GM18870 (cell line): ENCODE results near the gene ATF5.
"Not testable (repeated sequence)": the region's sequence is repeated elsewhere in the genome, so short reads cannot be mapped to it uniquely, and the experiment has no call there.

Experiments used
- ATAC-seq: cut with Tn5 transposase; IDR thresholded peaks from one replicate; pipeline ENCODE4 v1.9.1; 2021; ENCODE audit warnings: moderate library complexity; ENCODE audit not compliant: unreplicated experiment

The ATF5 gene

GRCh38 chr19:49921871-49922795, 6.9 kb upstream of the ATF5 start:
- no peak for ATAC-seq

DNA sequence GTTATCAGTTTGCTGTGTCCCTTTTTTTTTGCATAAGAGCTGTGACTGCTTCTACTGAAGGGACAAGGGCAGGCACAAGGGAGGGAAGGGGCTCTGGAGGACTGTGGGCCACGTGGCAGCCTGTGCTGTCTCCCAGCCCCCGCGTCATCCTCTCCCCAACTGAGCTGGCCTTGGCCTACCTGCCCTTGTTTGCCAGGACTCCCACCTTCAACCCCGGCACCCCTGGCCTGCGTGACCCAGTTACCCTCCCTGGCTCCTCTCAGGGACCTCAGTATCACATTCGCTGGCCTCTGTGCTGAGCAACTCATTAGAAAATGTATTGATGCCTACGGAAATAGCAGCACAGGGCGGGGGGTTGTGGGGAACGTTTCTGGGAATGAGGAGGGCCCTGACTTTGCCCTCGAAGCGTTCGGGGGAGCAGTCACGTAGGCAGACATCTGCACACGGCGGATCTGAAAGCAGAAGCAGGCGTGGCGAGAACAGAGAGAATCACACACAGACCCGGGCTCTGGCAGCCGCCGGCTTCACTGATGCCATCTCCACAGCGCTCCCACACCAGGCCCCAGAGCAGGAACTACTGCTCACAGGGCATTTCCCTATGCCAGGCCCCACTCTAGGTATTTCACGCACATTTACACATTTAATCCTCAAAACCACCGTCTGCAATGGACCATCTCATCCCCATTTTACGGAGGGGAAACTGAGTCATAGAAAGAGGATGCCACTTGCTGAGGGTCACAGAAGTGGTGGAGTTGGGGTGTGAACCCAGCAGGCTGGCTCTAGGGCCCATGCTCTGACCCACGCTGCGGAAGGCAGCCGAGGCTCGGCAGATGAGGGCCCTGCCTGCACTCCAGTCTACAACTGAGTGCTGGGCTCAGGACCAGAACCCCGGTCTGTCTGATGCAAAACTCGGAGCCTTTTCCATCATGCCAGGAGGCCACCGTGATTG, 5.7 kb upstream of the ATF5 start:
- ATAC-seq: no peak

- no peak for ATAC-seq
These were observed 4.8 kb upstream of the ATF5 start for GRCh38 chr19:49924004-49924880.

DNA sequence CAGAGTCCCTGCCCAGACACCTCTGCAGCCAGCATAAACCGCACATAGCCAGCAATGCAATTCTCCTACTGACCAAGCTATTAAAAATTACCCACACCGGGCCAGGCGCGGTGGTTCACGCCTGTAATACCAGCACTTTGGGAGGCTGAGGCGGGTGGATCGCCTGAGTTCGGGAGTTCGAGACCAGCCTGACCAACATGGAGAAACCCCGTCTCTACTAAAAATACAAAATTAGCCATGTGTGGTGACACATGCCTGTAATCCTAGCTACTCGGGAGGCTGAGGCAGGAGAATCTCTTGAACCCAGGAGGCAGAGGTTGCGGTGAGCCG, 4.2 kb upstream of the ATF5 start:
- ATAC-seq: not testable (repeated sequence)

GRCh38 chr19:49925486-49925885, 3.5 kb upstream of the ATF5 start:
- no peak for ATAC-seq

GRCh38 chr19:49926515-49926914, 2.5 kb upstream of the ATF5 start:
- ATAC-seq: no peak

GRCh38 chr19:49927526-49928264, 1.3 kb upstream of the ATF5 start:
- ATAC-seq: no peak

DNA sequence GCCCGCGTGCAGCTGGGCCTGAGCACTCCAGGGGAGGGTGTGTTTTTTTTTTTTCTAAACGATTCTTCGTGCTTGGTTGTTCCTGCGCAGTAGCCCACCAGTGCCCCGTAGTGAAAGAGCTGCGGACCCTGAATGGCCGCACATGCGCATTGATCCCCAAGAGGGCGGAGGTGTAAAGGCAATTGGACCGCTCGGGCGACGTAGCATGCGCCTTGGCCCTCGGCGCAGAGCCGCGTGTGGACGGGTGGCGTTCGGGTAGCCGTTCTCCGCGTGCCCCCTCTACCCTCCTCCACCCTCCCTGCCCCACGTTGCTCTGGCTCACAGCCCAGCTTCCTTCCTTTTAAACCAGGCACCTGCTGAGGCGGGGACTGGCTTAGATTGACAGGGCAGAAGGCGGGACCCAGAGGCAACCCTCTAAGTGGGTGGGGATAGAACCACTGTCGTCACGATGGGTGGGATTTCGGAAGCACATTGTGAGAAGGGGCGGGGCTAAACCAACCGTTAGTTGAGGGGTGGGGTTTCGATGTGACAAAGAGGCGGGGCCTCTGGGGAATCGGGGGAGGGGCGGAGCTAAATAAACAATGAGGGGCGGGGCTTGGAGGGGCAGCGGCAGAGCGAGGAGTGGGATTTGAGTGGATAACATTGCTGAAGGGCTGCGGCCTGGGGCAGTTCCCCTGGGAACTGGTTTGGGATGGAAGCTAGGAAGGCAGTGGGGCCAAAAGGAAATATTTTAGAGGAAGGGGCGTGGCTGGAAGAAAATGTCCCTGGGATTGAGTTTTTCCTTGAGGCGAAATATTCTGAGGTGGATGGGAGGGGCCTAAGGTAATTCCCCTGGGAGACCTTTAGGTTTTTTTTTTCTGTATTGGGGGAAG, 842 bp downstream of the ATF5 start:
- ATAC-seq: peak; percentile 66

- no peak for ATAC-seq
These were observed 1.5 kb downstream of the ATF5 start for GRCh38 chr19:49930483-49931011.

DNA sequence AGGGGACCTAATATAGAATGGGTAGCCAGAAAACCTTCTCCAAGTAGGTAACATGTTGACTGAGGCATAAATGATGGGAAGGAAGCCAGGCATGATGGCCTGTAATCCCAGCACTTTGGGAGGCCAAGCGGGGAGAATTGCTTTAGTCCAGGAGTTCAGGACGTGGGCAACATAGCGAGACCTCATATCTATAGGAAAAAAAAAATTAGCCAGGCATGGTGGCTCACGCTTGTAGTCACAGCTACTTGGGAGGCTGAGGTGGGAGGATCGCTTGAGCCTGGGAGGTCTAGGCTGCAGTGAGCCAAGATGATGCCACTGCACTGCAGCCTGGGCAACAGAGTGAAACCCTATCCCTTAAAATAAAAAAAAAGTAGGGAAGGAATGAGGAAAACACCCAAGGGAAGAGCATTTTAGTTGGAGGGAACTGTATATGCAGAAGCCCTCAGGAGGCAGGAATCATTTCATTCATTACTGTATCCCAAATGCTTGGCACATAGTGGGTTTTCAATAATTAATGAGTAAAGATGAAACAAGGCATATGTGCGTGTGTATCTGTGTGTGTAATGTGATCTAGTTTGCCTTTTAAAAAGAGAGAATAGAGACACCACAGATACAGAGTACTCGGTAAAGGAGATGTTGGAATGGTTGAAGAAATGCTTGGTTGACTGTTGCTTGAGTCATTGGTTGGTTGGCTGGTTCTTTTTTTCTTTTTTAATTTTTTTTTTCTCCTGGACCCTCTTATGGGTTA, 2.5 kb downstream of the ATF5 start:
- ATAC-seq: no peak

- no peak for ATAC-seq
These were observed 3.0 kb downstream of the ATF5 start for GRCh38 chr19:49932041-49932451.

GRCh38 chr19:49932731-49933131, 3.7 kb downstream of the ATF5 start:
- no peak for ATAC-seq

- no peak for ATAC-seq
These were observed 4.6 kb downstream of the ATF5 start for GRCh38 chr19:49933643-49934042.

DNA sequence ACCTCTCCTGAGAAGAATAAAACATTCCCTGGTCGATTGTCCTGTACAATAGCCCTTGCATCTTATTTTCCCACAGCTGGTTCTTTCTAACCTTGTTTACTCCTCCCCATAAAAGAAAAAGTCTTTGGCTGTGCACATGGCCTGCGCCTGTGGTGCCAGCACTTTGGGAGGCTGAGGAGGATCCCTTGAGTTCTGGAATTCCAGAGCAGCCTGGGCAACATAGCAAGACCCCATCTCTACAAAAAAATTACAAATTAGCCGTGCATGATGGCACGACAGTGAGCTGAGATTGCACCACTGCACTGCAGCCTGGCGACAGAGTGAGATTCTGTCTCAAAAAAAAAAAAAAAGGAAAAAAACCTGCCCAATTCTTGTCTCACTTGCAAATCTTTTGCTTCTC, 7.5 kb downstream of the ATF5 start:
- ATAC-seq: no peak

- ATAC-seq: no peak
These were observed 8.9 kb downstream of the ATF5 start for GRCh38 chr19:49937750-49938381.

DNA sequence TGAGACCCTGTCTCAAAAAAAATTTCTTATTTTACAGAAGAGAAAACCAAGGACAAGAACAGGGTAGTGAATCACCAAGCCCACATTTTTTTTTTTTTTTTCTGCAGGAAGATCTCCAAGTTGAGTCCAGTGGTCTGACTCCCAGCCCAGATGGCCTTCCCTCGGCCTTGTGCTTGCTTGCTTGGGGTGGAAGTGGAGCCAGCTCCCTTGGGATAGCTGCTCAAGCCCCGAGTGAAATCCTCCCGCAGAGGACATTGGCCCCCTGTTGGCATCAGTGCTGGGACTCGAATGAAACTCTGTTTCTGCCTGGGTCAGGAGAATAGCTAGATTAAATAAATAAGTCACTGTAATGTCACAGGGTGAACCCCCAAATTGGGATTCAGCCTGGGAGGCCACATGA, 9.7 kb downstream of the ATF5 start:
- ATAC-seq: no peak

DNA sequence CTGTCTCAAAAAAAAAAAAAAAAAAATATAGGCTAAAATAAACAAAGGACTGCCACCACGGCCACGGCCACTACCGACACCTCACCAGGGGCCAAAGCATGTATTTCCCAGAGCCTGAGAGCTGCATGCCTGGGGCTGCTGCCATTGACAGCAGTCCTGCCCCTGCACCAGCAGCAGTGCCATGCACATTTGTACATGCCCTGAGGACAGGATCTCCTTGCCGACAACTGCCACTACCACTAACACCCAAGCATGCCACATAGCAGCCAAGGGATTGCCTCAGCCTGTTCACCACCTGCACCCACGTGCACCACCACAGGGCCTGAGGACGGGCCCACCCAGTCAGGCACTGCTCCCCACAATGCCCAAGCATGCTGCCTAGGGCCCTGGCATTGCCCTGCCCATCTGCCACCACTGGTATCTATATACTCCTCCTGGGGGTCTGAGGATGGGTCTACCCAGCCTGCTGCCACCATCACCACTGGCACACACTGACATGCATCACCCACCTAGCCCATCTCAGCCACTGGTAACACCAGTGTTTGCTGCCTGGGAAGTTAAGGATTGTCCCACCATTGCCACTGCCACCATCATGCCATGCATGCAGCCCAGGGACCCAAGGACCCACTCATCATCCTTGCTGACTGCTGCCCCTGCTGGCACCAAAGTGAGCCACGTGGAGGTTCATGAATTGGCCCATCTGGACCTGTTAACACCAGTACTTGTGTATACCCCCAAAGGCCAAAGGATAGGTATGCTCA, 10.9 kb downstream of the ATF5 start:
- no peak for ATAC-seq
